ENCODE data around the gene USH1C.

USH1C gene

DNA sequence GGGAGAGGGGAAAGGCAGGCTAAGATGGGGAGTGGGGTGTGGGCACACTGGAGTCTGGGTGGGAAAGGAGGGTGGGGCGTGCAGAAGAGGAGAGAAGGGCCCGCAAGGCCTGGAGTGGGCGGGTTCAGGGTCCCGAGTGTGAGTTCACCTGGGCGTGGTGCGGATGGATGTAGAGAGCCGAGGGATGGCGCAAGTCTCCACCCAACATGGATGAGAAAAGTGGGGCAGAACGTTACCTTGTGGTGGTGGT, 67.2 kb downstream of the USH1C start:
- DNase-seq, result no peak

DNA sequence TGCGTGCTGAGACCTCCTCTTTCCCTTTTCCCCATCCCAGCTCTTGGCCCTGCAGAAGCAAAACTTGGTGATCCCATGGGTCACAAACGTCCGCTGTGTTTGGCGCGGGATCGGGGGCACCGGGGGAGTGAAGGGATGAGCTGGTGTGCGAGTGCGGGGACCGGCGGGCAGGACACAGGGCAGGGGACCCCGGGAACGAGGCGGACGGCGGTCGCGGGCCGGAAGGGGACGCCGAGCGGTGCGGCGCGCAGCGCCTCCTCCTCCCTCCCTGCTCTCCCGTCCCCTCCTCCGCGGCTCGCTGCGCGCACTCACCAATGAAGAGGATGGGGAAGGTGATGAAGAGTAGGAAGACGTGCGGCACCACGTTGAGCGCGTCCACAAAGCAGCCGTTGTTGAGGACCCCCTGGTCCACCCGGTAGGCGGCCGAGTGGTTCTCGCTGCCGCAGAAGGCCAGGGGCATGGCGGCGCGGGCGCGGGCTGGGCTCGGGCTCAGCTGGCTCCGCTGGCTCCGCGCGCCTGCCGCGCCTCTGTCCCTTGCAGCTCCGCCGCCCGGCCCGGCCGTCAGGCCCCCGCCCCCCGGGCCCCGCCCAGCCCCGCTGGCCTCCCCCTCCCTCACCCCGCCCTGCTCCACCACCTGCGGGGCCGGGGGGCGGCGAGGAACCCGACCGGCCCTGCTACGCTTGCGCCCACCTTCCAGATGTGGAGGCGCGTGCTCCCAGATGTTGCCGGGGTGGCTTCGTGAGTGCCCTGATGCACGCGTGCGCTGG, 67.7 kb downstream of the USH1C start, which contains the start of gene ABCC8:
TSS of gene ABCC8 (minus strand) at position 529 of the 767 bp plus-strand sequence. CDS start at position 460, 69 bp downstream.
- peak in 10 of 51 donors; percentile 4 to 55 (median 28) for DNase-seq

DNA sequence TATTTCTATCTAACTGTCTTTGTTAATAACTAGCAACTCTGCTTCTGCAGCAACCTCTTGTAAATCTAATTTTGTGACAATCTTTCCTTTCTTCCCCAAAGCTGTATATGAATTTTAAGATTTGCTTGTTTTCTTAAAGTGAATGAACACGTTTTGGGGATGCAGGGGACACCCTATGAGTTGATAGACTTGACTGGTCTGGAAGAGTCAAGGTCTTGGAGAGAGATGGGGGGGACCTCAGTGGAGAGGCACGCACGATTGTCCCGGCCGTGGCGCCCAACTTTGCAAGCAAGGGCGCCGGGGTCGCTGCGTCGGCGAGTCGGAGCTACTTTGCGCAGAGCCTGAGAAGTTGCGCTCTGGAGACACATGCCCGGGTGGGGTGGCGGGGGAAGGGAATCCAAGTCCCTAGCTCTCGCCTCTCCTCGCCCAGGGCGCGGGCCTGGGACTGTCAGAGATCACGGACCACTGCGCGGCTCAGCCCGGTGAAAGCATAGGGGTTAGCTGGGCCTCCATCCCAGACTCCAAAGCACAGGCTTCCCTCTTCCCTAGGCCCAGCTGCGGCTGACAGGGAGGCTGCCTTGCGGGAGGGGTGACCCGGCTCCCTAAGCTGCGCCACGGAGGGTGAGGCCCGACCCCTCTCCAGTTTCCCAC, 68.4 kb downstream of the USH1C start:
- DNase-seq, result peak in 9 of 51 donors; percentile 5 to 39 (median 21)

DNA sequence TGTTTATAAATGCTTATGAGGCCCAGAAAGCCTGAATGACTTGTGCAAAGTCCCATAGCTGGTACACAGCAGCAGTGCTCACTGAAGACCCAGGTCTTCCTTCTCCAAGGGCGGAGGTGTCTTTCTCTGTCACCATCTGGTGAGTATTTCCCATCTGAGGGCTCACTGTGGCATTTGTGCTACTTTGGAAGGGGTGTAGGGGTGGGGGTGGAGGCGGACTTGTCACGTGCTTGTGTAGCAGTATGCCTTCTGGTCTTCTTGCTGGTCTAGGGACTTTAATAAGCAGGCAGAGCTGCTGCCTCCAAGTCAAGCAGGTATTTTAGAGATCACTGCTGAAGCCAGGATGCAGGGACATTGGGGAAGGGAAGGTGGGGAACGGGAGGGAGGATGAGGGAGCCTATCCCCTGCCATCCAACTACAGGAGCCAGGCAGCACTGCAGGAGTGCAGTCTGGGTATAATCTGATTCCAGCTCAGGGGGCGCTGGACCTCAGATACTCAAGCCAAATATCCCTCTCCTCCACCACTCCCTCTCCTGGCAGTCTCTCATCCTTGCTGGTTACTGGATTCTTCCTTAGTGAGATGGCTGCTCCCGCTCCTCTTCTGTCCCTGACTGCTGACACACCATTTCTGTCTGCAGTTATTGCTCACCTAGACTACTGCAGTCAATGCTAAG, 71.0 kb downstream of the USH1C start:
- peak in 1 of 51 donors; percentile 26 for DNase-seq

DNA sequence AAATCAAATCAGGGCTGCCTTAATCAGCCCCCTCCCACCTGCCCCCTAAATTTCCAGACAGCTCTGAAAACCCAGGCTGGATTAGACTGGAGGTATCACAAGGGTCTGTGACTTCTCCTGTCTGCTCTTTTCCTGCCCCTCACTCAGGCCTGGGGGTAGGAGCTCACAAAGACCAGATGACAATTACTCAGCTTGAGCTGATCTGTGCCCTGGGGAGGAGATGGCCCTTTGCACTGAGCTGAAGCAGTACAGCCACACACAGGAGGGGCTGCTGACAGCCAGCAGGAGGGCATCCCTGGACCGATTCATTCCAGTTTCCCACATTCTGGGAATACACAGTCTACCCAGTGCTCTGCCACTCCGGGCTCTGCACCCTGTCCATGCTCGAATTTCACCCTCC, 71.7 kb downstream of the USH1C start:
- DNase-seq, result no peak

DNA sequence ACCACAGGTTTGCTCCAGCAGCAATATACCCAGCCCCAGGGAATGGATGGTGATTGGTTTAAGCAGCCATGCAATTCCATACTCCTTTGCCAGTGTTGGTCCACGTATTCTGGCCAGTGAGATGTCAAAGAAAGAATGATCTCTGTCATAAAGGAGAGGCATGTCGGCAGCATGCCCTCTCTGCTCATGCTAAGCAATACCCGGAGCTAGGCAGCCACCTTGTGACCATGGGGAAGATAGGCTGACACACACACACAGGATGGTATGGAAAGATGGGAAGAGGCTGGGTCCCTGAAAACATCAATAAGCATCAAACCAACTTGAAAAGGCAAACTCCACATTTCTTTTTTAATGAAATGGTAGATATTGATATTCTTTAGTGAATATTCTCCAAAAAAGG, 72.7 kb downstream of the USH1C start:
- no peak for DNase-seq

DNA sequence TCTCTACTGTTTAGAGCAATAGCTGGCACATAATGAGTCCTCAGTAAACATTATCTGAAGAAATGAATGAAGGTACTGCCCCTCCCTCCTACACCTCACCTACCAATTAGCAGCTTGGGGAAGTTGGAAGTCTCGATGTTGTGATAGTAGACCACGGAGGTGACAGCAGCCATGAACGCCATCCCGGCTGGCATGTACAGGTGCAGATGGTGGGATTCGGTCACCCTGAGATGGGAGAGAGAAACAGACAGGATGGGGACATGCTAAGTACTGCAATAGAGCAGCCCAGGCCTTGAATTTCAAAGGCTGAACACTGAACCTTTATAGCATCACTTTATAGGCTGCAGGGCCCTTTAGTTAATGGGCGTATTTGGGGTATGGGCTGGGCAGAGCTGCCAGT, 74.2 kb downstream of the USH1C start:
- DNase-seq, result no peak

DNA sequence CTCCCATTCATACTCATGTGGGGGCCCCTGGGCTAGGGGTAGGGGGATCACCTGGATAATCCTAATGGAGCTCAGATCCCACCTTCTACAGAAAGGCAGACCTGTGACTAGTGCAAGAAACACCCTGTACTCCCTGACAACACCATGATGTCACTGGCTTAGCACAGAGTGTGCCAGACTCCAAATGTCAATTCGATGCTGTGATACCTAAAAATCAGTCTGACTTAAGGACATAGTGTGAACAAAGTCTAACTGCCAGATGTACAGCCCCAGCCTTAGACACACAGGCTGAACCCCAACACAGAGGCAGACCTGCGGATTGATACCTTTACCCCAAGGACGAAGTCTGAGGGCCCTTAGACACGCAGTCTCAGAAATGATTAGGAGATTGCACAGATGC, 76.1 kb downstream of the USH1C start:
- DNase-seq, result no peak

DNA sequence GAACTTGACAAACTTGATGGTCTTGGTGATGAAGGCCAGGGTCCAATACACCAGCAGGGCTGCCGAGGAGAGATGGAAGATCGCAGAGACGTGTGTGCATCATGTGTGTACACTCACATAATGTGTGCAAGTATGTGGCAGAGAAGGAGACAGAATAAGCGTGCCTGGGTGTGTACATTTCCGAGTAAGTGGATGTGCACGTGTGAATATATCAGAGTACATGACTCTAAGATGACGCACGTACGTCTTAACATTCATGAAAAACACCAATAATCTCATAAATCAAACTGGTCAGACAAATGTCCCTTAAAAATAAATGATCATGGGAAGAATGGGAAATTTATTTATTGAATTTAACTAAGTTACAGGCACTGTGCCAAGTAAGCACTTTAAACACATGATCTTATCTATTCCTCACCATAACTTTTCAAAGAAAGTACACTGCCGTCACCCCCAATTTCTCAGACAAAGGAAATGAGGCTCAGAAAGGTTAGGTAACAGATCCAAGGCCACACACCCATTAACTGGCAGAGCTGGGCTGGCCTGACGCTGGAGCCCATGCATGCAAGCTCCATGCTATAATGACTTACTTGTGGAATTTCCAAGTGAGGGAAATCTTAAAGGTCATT, 80.6 kb downstream of the USH1C start:
- DNase-seq, result no peak

DNA sequence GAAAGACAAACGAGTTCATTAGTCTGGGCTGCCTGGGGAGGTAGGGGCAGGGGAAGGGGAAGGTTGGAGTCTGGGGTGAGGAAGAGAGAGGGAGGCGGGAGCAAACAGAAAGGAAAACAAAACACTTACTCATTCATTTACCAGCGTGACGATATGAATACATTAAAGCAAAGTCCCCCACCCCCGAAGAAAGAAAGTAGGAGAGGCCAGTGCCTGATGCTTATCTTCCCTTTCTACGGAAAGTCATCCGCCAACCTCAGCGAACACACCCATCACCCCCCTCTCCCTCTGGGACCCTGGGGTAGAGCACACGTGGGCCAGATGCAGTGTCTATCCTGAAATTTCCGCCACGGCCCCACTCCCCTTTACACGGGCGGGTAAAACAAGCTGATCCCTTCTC, 81.3 kb downstream of the USH1C start:
- DNase-seq, result no peak

DNA sequence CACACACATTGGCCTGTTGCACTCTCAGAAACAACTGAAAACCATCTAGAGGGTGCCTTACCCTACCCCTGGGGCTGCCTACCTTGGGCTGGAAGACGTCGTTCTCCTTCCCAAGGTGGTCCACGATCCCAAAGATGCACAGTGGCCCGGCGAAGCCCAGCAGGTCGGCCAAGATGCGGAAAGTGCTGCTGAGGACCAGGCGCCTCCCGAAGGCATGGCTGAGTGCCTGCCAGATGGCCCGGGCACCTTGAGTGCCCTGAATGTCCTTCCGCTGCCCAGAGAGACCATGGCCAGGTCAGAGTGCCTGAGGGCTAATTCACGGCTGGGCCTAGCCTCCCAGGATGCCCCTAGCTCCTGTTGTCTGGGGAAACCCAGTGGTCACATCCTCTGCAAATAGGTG, 83.8 kb downstream of the USH1C start:
- DNase-seq, result no peak

DNA sequence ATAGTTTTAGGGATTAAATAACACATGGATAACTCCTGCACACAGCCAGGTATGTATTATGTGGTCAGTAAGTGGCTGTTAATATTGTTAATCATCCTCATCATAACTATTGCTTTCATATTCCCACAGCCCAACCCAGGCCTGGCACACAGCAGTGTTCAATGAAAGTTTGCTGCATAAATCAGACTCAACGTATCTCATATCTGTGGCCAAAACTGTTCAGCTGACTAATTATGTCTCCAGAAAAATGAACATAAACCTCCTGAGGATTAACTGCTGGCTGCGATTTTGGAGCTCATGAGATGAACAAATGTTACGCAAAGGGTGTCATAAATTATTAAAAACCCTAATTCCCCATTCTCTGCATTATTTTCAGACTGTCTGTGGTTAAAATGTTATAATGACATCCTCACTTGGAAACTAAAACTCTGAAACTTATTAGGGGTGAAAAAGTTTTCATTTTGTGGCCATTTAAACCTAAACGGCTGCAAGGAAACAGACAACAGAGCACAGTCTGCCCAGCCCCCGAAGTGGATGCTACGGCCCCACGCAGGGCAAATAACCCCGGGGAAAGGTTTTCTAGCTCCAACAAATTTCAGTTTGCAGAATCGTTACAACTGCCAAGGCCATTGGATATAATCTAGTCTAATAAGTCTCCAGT, 84.8 kb downstream of the USH1C start:
- no peak for DNase-seq

DNA sequence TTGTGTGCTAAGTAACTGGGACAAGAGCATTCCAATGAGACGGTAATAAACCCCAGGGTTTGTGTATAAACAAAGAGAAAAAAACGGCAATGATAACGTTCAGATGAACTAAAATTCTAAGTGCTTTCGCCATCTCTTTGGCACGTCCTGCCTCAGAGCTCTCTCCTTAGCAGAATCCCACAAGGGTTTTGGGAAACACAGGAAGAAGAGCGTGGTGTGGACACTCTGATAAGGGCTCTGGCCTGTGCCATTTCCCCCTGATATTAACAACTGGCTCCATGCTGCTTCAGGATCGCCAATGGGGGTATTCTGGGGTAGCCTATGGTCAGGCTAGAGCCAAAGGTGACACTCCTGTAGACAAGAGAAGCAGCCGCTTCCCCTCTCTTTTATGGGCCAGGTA, 85.9 kb downstream of the USH1C start:
- DNase-seq, result no peak

DNA sequence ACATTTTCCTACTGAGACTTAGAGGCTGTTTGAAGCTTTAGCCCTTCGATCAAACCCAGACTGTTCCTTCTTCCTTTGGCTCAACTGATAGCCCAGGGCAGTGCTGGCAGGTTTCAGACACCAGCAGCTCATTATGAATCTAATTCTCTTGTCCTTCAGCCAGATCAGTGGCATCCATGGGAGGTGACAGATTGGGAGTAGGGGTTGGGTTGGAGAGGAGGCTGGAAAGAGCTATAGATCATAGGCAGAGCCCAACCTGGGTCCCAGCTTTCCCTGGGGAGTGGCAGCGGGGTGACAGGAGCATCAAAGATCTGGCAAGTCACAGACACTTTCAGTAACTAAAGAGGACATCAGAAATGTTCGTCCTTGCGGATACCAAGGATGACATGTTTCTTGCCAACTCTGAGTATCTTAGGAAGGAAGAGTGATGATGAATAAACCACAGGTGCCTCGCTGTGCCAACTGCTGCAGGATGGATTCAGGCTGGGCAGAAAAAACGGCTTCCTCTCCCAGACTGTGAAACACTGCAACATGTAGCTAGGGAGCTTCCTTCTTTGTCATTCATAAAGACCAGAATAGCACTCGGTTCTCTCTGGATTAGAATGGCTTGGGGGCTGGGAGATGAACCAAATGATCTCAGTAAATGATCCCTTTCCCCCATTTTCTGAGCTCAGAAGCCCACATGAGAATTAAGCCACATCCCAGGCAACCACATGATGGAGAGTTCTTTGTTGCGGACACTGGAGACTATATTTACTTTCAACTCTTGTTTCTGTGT, 86.6 kb downstream of the USH1C start:
- DNase-seq, result peak in 1 of 51 donors; percentile 22

DNA sequence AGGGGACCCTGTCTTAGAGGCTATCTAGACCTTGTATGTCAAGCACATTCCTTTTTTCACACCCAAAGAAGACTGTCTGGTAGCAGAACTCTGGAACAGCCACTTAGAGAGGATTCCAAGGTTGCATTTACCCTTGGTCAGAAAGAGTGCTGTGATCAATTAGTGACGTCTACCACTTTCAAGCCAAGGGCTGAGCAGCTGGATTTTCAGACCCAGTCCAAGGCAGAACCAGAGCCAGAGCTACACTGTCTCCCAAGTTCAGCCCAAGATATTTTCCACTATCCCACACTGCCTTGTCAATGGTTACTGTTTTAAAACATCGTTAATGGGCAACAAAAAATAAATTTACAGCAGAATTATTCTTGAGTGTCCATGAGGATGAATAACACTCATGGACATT, 91.5 kb downstream of the USH1C start:
- DNase-seq, result no peak

DNA sequence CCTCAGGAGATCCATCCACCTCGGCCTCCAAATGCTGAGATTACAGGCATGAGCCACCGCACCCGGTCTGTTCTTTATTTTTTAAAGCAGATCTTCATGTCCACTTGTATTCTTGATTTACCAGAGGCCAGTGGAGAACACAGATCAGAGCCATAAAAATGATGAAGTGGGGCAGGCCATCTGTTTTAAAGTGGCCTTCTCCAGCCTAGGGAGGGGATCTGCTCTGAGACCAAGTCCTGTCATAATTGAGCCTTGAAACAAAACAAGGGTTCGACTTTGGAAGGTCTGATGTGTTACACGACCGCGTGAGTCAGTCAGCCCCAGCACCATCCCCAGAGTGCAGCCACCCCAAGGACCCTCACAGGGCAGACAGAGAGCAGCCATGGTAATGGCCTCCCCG, 95.1 kb downstream of the USH1C start:
- DNase-seq, result no peak

DNA sequence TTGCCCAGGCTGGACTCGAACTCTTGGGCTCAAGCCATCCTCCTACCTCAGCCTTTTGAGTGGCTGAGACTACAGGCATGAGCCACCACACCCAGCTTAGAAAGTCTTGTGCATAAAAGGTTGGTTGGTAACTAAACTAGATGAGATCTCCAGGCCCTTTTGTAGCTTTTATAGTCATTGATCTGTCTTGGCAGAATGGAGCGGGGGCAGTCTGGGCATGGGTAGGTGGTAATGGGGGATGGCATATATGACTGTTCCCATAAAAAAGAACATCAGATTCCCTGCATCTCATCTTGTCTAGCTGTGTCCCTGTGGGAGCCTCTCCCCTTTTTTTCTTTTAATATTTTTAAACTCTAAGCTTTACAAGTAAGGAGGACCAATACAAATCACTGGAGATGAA, 97.7 kb downstream of the USH1C start:
- no peak for DNase-seq

DNA sequence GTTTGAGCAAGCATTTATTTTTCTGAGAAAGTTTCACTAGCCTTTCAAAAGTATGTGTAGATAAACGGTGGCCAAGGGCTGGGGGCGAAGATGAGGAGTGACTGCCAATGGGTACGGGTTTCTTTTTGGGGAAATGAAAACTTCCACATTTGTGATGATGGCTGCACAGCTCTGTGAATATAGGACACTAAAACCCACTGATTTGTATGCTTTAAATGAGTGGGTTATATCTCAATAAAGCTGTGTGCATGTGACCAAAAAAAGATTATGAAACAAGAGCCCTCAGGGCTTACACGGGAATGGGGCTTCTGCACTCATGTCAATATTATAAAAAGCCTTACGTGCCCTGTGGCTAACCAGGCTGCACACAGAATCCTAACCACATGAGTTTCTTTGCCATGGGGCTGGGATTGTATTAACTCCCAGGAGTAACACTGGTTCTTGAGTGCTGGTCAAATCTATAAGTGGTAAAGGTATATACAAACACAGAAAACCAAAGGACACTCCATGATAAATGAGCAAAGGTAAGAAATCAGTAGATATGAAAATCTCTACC, 98.9 kb downstream of the USH1C start:
- no peak for DNase-seq

DNA sequence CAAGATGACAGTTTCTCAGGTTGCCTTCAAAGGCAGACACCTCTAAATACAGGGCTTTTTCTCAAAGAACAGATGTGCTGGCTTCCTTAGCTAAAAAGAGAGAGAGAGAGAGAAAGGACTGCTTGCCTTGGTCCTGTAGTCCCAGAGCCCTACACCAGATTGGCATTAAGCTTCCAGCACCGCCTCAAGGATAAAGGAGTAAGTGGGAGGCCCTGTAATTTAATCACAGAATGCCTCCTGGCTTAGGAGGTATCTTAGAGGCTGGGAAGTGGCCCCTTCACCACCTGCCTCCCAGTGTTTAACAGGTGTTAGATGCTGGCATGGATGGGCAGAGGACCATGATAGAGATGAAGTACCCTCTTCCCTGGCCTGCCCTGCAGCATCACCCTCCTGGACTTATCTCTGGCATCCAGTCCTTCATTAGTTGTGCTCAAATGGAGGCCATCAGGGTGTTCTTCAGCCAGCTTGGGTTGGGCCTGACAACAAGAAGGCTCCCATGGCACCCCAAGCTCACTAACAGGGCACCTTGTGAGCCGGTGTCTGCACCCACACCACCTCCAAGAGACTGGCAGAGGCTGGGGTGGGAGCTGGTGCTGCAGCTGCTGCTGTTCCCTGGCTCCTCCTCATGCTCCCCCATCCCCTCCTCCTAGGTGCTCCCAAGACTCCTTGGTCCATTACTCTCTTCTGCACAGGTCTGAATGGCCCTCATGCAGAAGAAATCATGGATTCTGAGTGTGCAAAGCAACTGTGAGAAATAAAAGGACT, 100.1 kb downstream of the USH1C start:
- DNase-seq, result no peak
